ENCODE measurements around the gene TUBGCP5. TPM values are rescaled to one million over a fixed set of nuclear protein-coding genes. Genes with fewer than 3 reads are reported as not detected.

TUBGCP5 gene
- total and polyA plus RNA-seq, 2 of the 4 experiments (the other 2 are of a cell fraction), result 13.0 to 19.4 TPM

DNA sequence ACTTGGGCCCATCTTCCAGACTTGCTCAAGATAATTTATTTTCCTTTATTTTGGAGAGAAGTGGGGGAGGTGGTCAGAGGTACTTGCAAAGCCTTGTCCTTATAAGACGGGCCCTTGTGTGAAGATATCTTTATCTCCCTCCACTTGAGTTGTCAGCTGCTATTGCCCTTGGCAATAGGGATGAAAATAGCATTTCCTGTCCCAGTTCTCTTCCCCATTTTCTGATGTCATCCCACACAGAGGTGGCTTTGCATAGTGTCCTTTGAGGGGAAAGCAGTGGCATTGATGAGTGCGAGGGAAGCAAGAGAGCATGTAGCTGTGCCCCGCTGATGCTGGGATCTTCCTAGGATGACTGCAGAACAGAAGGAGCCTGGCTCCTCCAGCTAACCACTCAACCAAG, 41.9 kb upstream of the TUBGCP5 start:
- no peak overlapping the region for H2BK15ac ChIP-seq (ENCODE audit: low read depth, low read length)
- no peak overlapping the region for H2AK9ac ChIP-seq (replicated peaks; ENCODE audit: low read depth, low read length, poor library complexity)
- no peaks in the 10 kb centered on the region for H4K20me1 ChIP-seq (ENCODE audit: insufficient read depth, low read length)
- H3K9me1 ChIP-seq (ENCODE audit: insufficient read depth, low read length), result no peaks in the 10 kb centered on the region
- H3K27ac ChIP-seq (ENCODE audit: insufficient read depth, low read length), result no peak overlapping the region
- ChIA-PET CTCF (no interaction called here), POLR2A (ENCODE audit: unreplicated experiment) (no interaction called here)
- H2AFZ ChIP-seq (replicated peaks; ENCODE audit: low read length, poor library complexity), result no peak overlapping the region
- no peaks in the 10 kb centered on the region for H3K4me1 ChIP-seq (ENCODE audit: control insufficient read depth, insufficient read depth, low read length)
- no peaks in the 10 kb centered on the region for H3K27me3 ChIP-seq (ENCODE audit: control insufficient read depth, insufficient read depth, low read length)
- no peak for ATAC-seq (ENCODE audit: low read depth)
- H2BK20ac ChIP-seq (ENCODE audit: low read depth, low read length), result no peak overlapping the region
- H4K8ac ChIP-seq (ENCODE audit: low read depth in 2 of 2, low read length in 2 of 2), result no peak overlapping the region
- H3K56ac ChIP-seq (ENCODE audit: extremely low read depth, insufficient read depth, low read length), result no peak overlapping the region
- H4K91ac ChIP-seq (ENCODE audit: insufficient read depth, low read depth, low read length), result no peak overlapping the region
- no peak overlapping the region for H3K4ac ChIP-seq (ENCODE audit: low read depth, low read length)
- TF ChIP-seq POLR2A (IDR thresholded peaks at IDR 0.05; ENCODE audit: low read depth, low read length) (no peak), RAD21 (IDR thresholded peaks at IDR 0.05; ENCODE audit: low read length) (no peak), SMC3 (IDR thresholded peaks at IDR 0.05; ENCODE audit: low read depth, low read length) (no peak), RCOR1 (IDR thresholded peaks at IDR 0.05; ENCODE audit: insufficient replicate concordance, low read length) (no peak), CHD1 (IDR thresholded peaks at IDR 0.05; ENCODE audit: low read depth, low read length) (no peak), NFE2L2 (IDR thresholded peaks at IDR 0.05; ENCODE audit: low read depth, low read length) (no peak), CEBPB (IDR thresholded peaks at IDR 0.05; ENCODE audit: low read depth, low read length) (no peak), MAZ (IDR thresholded peaks at IDR 0.05; ENCODE audit: borderline replicate concordance, low read depth, low read length) (no peak), ELK1 (IDR thresholded peaks at IDR 0.05; ENCODE audit: borderline replicate concordance, low read depth, low read length) (no peak), MXI1 (IDR thresholded peaks at IDR 0.05; ENCODE audit: borderline replicate concordance, low read depth, low read length) (no peak), MAFK (IDR thresholded peaks at IDR 0.05; ENCODE audit: low read depth, low read length) (no peak), BHLHE40 (IDR thresholded peaks at IDR 0.05; ENCODE audit: low read depth, low read length) (no peak), RFX5 (IDR thresholded peaks at IDR 0.05; ENCODE audit: low read depth, low read length) (no peak)
- TF ChIP-seq, protein P1, sequence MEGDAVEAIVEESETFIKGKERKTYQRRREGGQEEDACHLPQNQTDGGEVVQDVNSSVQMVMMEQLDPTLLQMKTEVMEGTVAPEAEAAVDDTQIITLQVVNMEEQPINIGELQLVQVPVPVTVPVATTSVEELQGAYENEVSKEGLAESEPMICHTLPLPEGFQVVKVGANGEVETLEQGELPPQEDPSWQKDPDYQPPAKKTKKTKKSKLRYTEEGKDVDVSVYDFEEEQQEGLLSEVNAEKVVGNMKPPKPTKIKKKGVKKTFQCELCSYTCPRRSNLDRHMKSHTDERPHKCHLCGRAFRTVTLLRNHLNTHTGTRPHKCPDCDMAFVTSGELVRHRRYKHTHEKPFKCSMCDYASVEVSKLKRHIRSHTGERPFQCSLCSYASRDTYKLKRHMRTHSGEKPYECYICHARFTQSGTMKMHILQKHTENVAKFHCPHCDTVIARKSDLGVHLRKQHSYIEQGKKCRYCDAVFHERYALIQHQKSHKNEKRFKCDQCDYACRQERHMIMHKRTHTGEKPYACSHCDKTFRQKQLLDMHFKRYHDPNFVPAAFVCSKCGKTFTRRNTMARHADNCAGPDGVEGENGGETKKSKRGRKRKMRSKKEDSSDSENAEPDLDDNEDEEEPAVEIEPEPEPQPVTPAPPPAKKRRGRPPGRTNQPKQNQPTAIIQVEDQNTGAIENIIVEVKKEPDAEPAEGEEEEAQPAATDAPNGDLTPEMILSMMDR (conservative IDR thresholded peaks at IDR 0.05; ENCODE audit: low read depth, low read length), result no peak
- H3K18ac ChIP-seq (ENCODE audit: low read depth, low read length), result no peak overlapping the region
- no TSS peak for BruUV-seq (replicated peaks)
- intact Hi-C loops (cut with micrococcal nuclease), result no loop called here
- no peak overlapping the region for H3K23ac ChIP-seq (ENCODE audit: low read depth, low read length)
- H3K9ac ChIP-seq (ENCODE audit: low read depth, low read length), result no peak overlapping the region
- dilution Hi-C loops (cut with HindIII; ENCODE audit: low sequenced_read_pairs, unreplicated experiment), result no loop called here
- no peak overlapping the region for H3K14ac ChIP-seq (replicated peaks; ENCODE audit: low read depth, low read length)
- H2AK5ac ChIP-seq (ENCODE audit: low read depth, low read length), result no peak overlapping the region
- H2BK5ac ChIP-seq (ENCODE audit: low read depth, low read length, poor library complexity, severe bottlenecking), result no peak overlapping the region
- H3K79me1 ChIP-seq (ENCODE audit: low read depth in 1 of 2, low read length in 2 of 2), result no peaks in the 10 kb centered on the region
- in situ Hi-C loops (cut with MboI; ENCODE audit: low sequenced_read_pairs), result no loop called here
- no peaks in the 10 kb centered on the region for H3K36me3 ChIP-seq (ENCODE audit: control insufficient read depth, insufficient read depth, low read length)
- H3K4me3 ChIP-seq (ENCODE audit: insufficient read depth, low read depth, low read length), result no peak overlapping the region
- H3K9me3 ChIP-seq (ENCODE audit: control insufficient read depth, insufficient read depth, low read length), result no peaks in the 10 kb centered on the region
- no peak overlapping the region for H4K5ac ChIP-seq (ENCODE audit: low read depth, low read length)
- WGBS, 2 experiments (ENCODE audit: extremely low coverage in 2 of 2, insufficient read length in 1 of 2), result no CpG with 5 or more reads among the region's 3 CpGs
- no peak overlapping the region for H3K4me2 ChIP-seq (ENCODE audit: low read depth, low read length)
- no peak for DNase-seq
- H2BK120ac ChIP-seq (ENCODE audit: low read depth, low read length), result no peak overlapping the region

Data from IMR-90 (cell line).